ENCODE measurements around the gene RPP25L.

RPP25L gene

DNA sequence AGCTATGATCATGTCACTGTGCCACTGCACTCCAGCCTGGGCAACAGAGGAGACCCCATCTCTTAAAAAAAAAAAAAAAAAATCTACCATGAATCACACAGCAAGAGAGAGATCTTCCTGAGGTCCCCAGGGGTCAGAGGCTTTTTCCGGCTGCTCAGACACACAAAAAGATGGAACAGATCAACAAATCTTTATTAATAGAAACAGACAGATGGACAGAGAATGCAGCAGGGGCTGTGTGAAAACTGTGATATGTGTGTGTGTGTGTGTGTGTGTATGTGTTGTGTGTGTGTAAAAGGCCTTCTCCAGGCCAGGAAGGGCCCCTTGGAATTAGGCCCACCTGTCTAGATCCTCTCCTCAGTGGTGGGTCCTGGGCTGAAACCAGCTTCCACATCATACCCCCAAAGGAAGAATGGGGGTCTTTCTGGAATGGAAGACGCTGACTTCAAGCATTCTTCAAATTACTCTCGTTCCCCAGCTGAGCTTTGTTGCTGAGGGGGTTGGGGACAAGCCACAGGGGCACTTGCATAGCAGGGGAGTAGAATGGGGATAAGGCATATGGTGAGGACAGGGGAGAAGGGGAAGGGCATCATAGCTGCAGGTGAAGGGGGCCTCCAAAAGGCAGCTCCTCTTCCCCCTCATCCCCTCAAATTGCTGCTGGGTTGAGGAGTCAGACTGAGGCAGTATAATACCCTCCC, 22.8 kb upstream of the RPP25L start:
- H3K27ac ChIP-seq (ENCODE audit: low read length) = no peak overlapping the region
- H3K9ac ChIP-seq (ENCODE audit: low read length) = no peak overlapping the region
- H3F3A ChIP-seq (ENCODE audit: insufficient read depth, low read length) = peaks cover 7% of the 10 kb centered on the region; the same call in 1 of the 2 replicates
- peaks cover 17% of the 10 kb centered on the region for H3K27me3 ChIP-seq (replicated peaks; ENCODE audit: insufficient read depth, low read length)
- TF ChIP-seq EZH2 (optimal IDR thresholded peaks at IDR 0.05; ENCODE audit: low read depth, low read length) = no peak
- TF ChIP-seq, protein P1, sequence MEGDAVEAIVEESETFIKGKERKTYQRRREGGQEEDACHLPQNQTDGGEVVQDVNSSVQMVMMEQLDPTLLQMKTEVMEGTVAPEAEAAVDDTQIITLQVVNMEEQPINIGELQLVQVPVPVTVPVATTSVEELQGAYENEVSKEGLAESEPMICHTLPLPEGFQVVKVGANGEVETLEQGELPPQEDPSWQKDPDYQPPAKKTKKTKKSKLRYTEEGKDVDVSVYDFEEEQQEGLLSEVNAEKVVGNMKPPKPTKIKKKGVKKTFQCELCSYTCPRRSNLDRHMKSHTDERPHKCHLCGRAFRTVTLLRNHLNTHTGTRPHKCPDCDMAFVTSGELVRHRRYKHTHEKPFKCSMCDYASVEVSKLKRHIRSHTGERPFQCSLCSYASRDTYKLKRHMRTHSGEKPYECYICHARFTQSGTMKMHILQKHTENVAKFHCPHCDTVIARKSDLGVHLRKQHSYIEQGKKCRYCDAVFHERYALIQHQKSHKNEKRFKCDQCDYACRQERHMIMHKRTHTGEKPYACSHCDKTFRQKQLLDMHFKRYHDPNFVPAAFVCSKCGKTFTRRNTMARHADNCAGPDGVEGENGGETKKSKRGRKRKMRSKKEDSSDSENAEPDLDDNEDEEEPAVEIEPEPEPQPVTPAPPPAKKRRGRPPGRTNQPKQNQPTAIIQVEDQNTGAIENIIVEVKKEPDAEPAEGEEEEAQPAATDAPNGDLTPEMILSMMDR (IDR thresholded peaks at IDR 0.05; ENCODE audit: low read length) = no peak
- H3K4me2 ChIP-seq (ENCODE audit: low read depth, low read length) = no peak overlapping the region
- no peak for DNase-seq
- H3K9me2 ChIP-seq (replicated peaks; ENCODE audit: insufficient read depth, low read length) = no peaks in the 10 kb centered on the region
- no peak overlapping the region for H2AFZ ChIP-seq (ENCODE audit: low read length)
- no peaks in the 10 kb centered on the region for H3K36me3 ChIP-seq (replicated peaks; ENCODE audit: insufficient read depth, low read length)
- no peaks in the 10 kb centered on the region for H3K9me3 ChIP-seq (replicated peaks; ENCODE audit: insufficient read depth, low read length)
- peaks cover 4% of the 10 kb centered on the region for H3K4me1 ChIP-seq (ENCODE audit: low read length)
- H3K79me2 ChIP-seq (ENCODE audit: low read length) = peaks cover 25% of the 10 kb centered on the region
- no peaks in the 10 kb centered on the region for H4K20me1 ChIP-seq (ENCODE audit: insufficient read depth, low read length)
- H3K4me3 ChIP-seq (ENCODE audit: low read length) = no peak overlapping the region

DNA sequence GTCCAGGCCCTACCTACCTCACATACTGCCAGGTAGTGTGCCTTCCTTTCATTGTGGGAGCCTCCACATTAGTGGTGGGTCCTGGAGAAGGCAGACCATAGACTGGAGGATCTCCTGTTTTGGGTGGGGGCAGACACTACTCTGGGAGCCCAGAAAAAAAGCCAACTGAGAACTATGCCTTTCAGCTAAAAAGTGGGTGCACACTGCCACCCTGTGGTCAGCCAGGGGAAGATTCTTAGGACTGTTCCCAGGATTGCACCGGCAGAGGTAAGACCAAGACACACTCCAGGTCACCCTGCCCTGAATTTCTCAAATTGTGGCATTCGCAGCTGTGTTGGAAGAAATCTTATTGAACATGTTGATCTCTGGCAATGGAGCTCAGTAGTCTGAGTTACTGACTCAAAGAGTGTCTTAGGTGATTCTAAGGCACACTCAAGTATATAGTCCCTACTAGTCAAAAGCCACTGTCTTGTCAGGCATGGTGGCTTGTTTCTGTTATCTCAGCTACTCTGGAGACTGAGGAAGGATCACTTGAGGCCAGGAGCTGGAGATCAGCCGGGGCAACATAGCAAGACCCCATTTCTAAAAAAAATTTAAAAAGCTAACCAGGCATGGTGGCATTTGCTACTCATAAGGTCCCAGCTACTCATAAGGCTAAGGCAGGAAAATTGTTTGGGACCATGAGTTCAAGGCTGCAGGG, 22.1 kb upstream of the RPP25L start:
- H3K9ac ChIP-seq (ENCODE audit: low read length) = no peak overlapping the region
- peaks cover 24% of the 10 kb centered on the region for H3K27me3 ChIP-seq (replicated peaks; ENCODE audit: insufficient read depth, low read length)
- H2AFZ ChIP-seq (ENCODE audit: low read length) = no peak overlapping the region
- H3K9me2 ChIP-seq (replicated peaks; ENCODE audit: insufficient read depth, low read length) = no peaks in the 10 kb centered on the region
- TF ChIP-seq, protein P1 (IDR thresholded peaks at IDR 0.05; ENCODE audit: low read length) = peak; percentile 90
- no peak for TF ChIP-seq EZH2phosphoT487 (IDR thresholded peaks at IDR 0.05; ENCODE audit: low read length)
- no peak overlapping the region for H3K27ac ChIP-seq (ENCODE audit: low read length)
- DNase-seq = peak; percentile 62
- H3K79me2 ChIP-seq (ENCODE audit: low read length) = peaks cover 25% of the 10 kb centered on the region
- no peak overlapping the region for H3K4me2 ChIP-seq (ENCODE audit: low read depth, low read length)
- H3K36me3 ChIP-seq (replicated peaks; ENCODE audit: insufficient read depth, low read length) = no peaks in the 10 kb centered on the region
- no peaks in the 10 kb centered on the region for H3K9me3 ChIP-seq (replicated peaks; ENCODE audit: insufficient read depth, low read length)
- no peaks in the 10 kb centered on the region for H4K20me1 ChIP-seq (ENCODE audit: insufficient read depth, low read length)
- peaks cover 8% of the 10 kb centered on the region for H3K4me1 ChIP-seq (ENCODE audit: low read length)
- H3K4me3 ChIP-seq (ENCODE audit: low read length) = no peak overlapping the region
- H3F3A ChIP-seq (ENCODE audit: insufficient read depth, low read length) = peaks cover 7% of the 10 kb centered on the region; the same call in 1 of the 2 replicates

DNA sequence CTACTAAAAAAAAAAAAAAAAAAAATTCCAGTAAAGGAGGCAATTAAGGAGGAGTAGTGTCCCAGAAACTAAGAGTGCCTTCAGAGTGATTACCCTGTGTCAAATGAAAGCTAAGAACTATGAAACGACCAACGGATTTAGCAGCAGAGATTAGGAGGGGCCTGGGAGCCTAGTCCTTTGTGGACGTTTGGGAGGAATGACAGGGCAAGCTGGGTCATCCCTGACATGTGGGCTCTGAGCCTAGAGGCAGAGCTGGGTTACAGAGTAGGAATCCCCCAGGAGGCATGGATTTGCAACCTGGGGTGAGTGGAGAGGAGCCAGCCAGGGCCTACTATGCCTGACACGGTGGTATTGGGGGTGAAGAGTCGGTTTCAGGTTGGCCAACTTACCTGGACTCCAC, 21.3 kb upstream of the RPP25L start:
- H3K4me3 ChIP-seq (ENCODE audit: low read length) = no peak overlapping the region
- H3K9me3 ChIP-seq (replicated peaks; ENCODE audit: insufficient read depth, low read length) = no peaks in the 10 kb centered on the region
- H3K27me3 ChIP-seq (replicated peaks; ENCODE audit: insufficient read depth, low read length) = peaks cover 29% of the 10 kb centered on the region
- peaks cover 25% of the 10 kb centered on the region for H3K79me2 ChIP-seq (ENCODE audit: low read length)
- no peak overlapping the region for H3K9ac ChIP-seq (ENCODE audit: low read length)
- H2AFZ ChIP-seq (ENCODE audit: low read length) = no peak overlapping the region
- no peaks in the 10 kb centered on the region for H3K36me3 ChIP-seq (replicated peaks; ENCODE audit: insufficient read depth, low read length)
- H3K9me2 ChIP-seq (replicated peaks; ENCODE audit: insufficient read depth, low read length) = no peaks in the 10 kb centered on the region
- 0 out of 2 replicates have a peak, but pooled peaks cover 4% of the 10 kb centered on the region for H3K4me1 ChIP-seq (ENCODE audit: low read length)
- no peak for DNase-seq
- H3K4me2 ChIP-seq (ENCODE audit: low read depth, low read length) = no peak overlapping the region
- no peaks in the 10 kb centered on the region for H4K20me1 ChIP-seq (ENCODE audit: insufficient read depth, low read length)
- peaks cover 7% of the 10 kb centered on the region; the same call in 1 of the 2 replicates for H3F3A ChIP-seq (ENCODE audit: insufficient read depth, low read length)
- TF ChIP-seq, protein P1 (IDR thresholded peaks at IDR 0.05; ENCODE audit: low read length) = no peak
- TF ChIP-seq EZH2phosphoT487 (IDR thresholded peaks at IDR 0.05; ENCODE audit: low read length) (no peak), EZH2 (optimal IDR thresholded peaks at IDR 0.05; ENCODE audit: low read depth, low read length) (no peak)
- no peak overlapping the region for H3K27ac ChIP-seq (ENCODE audit: low read length)

All from MM.1S (cell line).